ENCODE measurements around the gene TENM4. TPM values are rescaled to one million over a fixed set of nuclear protein-coding genes. Genes with fewer than 3 reads are reported as not detected.

TENM4 gene
- total RNA-seq, 1 donor from 2014 or later: 0.63 TPM

DNA sequence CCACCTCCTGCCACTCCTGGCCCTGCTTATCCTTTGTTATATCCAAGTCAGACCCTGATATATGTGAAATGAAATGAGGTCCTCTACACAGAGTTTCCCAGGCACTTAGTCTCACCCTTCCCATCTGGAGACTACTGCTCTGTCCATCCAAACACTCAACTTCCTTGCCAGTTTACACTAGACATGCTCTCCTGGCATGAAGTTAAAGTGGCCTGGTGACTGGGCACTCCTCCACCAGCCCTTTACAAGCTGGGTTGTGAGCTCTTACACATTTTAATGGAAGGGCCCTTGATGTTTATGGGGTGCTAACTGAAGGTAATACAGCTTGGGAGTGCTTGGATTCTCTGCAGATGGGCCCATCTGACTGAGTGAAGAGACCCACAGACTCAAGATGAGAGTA lies 650.0 kb downstream of the TENM4 start:
- no peaks in the 10 kb centered on the region for H3K4me1 ChIP-seq
- no peaks in the 10 kb centered on the region for H3K9me3 ChIP-seq (replicated peaks)
- intact Hi-C loops (cut with micrococcal nuclease): loop anchor here (10.0 kb wide), 1 partner anchor 174 kb away; no protein-coding TSS in a partner anchor
- H3K27ac ChIP-seq (replicated peaks): no peak overlapping the region
- H3K36me3 ChIP-seq: no peaks in the 10 kb centered on the region
- no peak overlapping the region for H3K4me3 ChIP-seq
- no peaks in the 10 kb centered on the region for H3K27me3 ChIP-seq (ENCODE audit: low read depth)
- TF ChIP-seq, protein P1, sequence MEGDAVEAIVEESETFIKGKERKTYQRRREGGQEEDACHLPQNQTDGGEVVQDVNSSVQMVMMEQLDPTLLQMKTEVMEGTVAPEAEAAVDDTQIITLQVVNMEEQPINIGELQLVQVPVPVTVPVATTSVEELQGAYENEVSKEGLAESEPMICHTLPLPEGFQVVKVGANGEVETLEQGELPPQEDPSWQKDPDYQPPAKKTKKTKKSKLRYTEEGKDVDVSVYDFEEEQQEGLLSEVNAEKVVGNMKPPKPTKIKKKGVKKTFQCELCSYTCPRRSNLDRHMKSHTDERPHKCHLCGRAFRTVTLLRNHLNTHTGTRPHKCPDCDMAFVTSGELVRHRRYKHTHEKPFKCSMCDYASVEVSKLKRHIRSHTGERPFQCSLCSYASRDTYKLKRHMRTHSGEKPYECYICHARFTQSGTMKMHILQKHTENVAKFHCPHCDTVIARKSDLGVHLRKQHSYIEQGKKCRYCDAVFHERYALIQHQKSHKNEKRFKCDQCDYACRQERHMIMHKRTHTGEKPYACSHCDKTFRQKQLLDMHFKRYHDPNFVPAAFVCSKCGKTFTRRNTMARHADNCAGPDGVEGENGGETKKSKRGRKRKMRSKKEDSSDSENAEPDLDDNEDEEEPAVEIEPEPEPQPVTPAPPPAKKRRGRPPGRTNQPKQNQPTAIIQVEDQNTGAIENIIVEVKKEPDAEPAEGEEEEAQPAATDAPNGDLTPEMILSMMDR (IDR thresholded peaks at IDR 0.05; ENCODE audit: borderline replicate concordance): no peak
- DNase-seq: no peak

DNA sequence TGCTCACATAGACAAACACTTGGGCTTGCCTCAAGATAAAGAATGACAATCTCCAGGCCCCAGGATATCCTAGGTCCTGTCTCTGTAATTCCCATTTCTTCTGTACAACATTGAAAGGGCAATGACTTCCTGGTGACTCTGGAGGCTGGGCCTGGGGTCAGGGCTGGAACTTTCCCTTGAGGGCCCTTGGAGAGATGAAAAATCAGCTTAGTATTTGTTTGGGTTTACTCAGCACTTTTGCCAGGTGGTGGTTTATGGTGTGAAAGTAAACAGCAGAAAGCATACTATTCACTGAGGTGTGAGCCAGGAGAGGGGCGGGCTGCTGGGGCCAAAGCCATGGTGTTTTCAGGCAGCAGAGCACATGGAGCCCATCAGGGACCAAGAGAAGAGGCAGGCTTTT lies 651.5 kb downstream of the TENM4 start:
- TF ChIP-seq, protein P1 (IDR thresholded peaks at IDR 0.05; ENCODE audit: borderline replicate concordance): no peak

DNA sequence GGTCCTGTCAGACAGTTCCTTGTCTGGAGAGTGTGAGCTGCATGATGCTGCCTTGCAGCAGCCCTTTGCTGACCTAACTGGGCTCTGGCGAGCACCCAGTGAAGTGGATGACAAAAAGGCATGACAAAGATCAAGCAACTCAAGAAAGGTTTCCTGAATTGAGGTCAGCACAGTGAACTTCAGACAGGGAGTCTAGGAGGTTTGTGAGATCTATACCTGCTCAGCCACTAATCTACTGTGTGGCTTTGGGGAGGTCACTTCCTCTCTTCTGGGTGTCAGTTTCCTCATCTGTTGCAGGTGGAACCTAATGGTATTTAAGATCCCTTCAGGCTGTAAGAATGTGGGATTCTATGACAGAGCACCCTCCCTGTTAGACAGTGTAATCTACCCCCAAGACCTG lies 652.3 kb downstream of the TENM4 start:
- TF ChIP-seq, protein P1 (IDR thresholded peaks at IDR 0.05; ENCODE audit: borderline replicate concordance): no peak

More for the DNA sequence above, 651.5 kb downstream of the TENM4 start:
- H3K27me3 ChIP-seq (ENCODE audit: low read depth): no peaks in the 10 kb centered on the region
- no peaks in the 10 kb centered on the region for H3K9me3 ChIP-seq (replicated peaks)
- H3K27ac ChIP-seq (replicated peaks): no peak overlapping the region
- H3K4me1 ChIP-seq: peaks cover 3% of the 10 kb centered on the region
- no peaks in the 10 kb centered on the region for H3K36me3 ChIP-seq
- no peak for DNase-seq
- intact Hi-C loops (cut with micrococcal nuclease): no loop called here
- H3K4me3 ChIP-seq: no peak overlapping the region

DNA sequence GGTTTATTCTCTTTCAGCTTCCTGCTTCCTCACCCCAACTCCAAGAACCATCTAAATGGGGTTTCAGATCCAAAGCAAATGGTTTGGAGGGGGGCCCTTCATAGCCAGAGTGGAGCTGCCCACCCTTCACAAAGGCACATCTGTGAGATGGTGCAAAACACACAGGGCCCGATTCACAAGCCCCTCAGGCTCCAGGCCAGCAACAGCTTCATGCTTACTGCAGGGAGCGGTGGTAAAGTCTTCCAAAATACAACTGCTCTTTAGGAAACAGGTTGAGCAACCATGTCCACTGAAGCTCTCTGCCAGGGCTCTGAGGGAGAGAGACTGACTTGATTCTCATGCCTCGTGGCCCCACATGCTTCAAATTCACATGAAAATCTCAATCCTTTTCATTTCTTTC lies 653.1 kb downstream of the TENM4 start:
- Histone ChIP-seq H3K36me3 (no peaks in the 10 kb centered on the region), H3K4me1 (peaks cover 5% of the 10 kb centered on the region), H3K27me3 (ENCODE audit: low read depth) (no peaks in the 10 kb centered on the region), H3K9me3 (replicated peaks) (no peaks in the 10 kb centered on the region), H3K27ac (replicated peaks) (no peak overlapping the region), H3K4me3 (no peak overlapping the region)
- TF ChIP-seq, protein P1 (IDR thresholded peaks at IDR 0.05; ENCODE audit: borderline replicate concordance): no peak
- intact Hi-C loops (cut with micrococcal nuclease): no loop called here
- no peak for DNase-seq

More for the DNA sequence above, 652.3 kb downstream of the TENM4 start:
- intact Hi-C loops (cut with micrococcal nuclease): no loop called here
- Histone ChIP-seq H3K4me1 (peaks cover 5% of the 10 kb centered on the region), H3K4me3 (no peak overlapping the region), H3K36me3 (no peaks in the 10 kb centered on the region), H3K27me3 (ENCODE audit: low read depth) (no peaks in the 10 kb centered on the region), H3K27ac (replicated peaks) (no peak overlapping the region), H3K9me3 (replicated peaks) (no peaks in the 10 kb centered on the region)
- DNase-seq: no peak

DNA sequence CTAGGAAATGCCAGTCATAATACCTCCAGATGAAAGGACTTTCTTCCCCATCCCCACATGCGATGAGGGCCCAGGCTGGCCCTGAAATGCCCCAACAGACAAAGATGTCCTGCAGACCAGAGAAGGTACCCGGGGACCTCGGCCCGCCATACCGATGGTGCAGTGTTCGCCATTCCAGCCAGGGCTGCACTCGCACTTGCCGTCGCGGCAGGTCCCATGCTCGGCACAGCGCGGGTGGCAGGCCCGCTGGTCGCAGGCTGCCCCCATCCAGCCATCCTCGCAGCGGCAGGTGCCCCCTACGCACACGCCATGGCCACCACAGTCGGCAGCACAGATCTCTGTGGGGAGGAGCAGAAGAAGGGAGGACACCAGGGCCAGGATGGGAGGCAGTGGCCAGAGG lies 654.1 kb downstream of the TENM4 start:
- Histone ChIP-seq H3K27ac (replicated peaks) (no peak overlapping the region), H3K27me3 (ENCODE audit: low read depth) (no peaks in the 10 kb centered on the region), H3K4me3 (no peak overlapping the region), H3K9me3 (replicated peaks) (no peaks in the 10 kb centered on the region), H3K36me3 (no peaks in the 10 kb centered on the region), H3K4me1 (peaks cover 5% of the 10 kb centered on the region)
- TF ChIP-seq, protein P1 (IDR thresholded peaks at IDR 0.05; ENCODE audit: borderline replicate concordance): no peak
- intact Hi-C loops (cut with micrococcal nuclease): no loop called here
- DNase-seq: no peak
